ENCODE data around the gene ABTB2. TPM values are rescaled to one million over a fixed set of nuclear protein-coding genes. Genes with fewer than 3 reads are reported as not detected.

ABTB2 gene
- total RNA-seq, 2 donors from 2014 or later, result 2.1 to 4.3 TPM

- H3K27me3 ChIP-seq, result no peaks in the 10 kb centered on the region
- ATAC-seq (no peak), DNase-seq (no peak)
- intact Hi-C loops (cut with DNase I), result no loop called here
- WGBS, 2 donors, result 86 to 91% methylated on average over 6 of the region's 6 CpGs
- H3K4me1 ChIP-seq, result peaks cover 3% of the 10 kb centered on the region
- no peaks in the 10 kb centered on the region for H3K36me3 ChIP-seq (replicated peaks in 1 of 2; ENCODE audit: insufficient read depth in 1 of 2, low read depth in 2 of 2)
- TF ChIP-seq POLR2A (IDR thresholded peaks at IDR 0.05) (no peak), CTCF (IDR thresholded peaks at IDR 0.05) (no peak)
- H3K4me3 ChIP-seq, result no peak overlapping the region
- no peaks in the 10 kb centered on the region for H3K9me3 ChIP-seq
- no peak overlapping the region for H3K27ac ChIP-seq
These were observed 141.1 kb downstream of the ABTB2 start for GRCh38 chr11:34216706-34217105.

- Histone ChIP-seq H3K27ac (no peak overlapping the region), H3K27me3 (no peaks in the 10 kb centered on the region), H3K4me3 (no peak overlapping the region), H3K9me3 (no peaks in the 10 kb centered on the region), H3K4me1 (peaks cover 3% of the 10 kb centered on the region), H3K36me3 (replicated peaks in 1 of 2; ENCODE audit: insufficient read depth in 1 of 2, low read depth in 2 of 2) (no peaks in the 10 kb centered on the region)
- WGBS, 2 donors, result 69 to 79% methylated on average over 1 of the region's 1 CpG
- intact Hi-C loops (cut with DNase I), result no loop called here
- no peak for TF ChIP-seq CTCF (IDR thresholded peaks at IDR 0.05)
- no peak for ATAC-seq
- no peak for DNase-seq
These were observed 141.9 kb downstream of the ABTB2 start for GRCh38 chr11:34215806-34216453.

GRCh38 chr11:34214961-34215805, 142.6 kb downstream of the ABTB2 start:
- WGBS, 2 donors, result 81 to 83% methylated on average over 4 to 5 of the region's 5 CpGs
- ATAC-seq (no peak), DNase-seq (no peak)
- no peak overlapping the region for H3K4me3 ChIP-seq
- H3K36me3 ChIP-seq (replicated peaks in 1 of 2; ENCODE audit: insufficient read depth in 1 of 2, low read depth in 2 of 2), result no peaks in the 10 kb centered on the region
- H3K9me3 ChIP-seq, result no peaks in the 10 kb centered on the region
- no peak overlapping the region for H3K27ac ChIP-seq
- H3K4me1 ChIP-seq, result peaks cover 3% of the 10 kb centered on the region
- TF ChIP-seq POLR2A (IDR thresholded peaks at IDR 0.05), result no peak
- TF ChIP-seq CTCF (IDR thresholded peaks at IDR 0.05), result no peak
- H3K27me3 ChIP-seq, result no peaks in the 10 kb centered on the region
- intact Hi-C loops (cut with DNase I), result no loop called here

- TF ChIP-seq CTCF (IDR thresholded peaks at IDR 0.05), result no peak
- Histone ChIP-seq H3K4me3 (no peak overlapping the region), H3K36me3 (replicated peaks in 1 of 2; ENCODE audit: insufficient read depth in 1 of 2, low read depth in 2 of 2) (no peaks in the 10 kb centered on the region), H3K4me1 (peaks cover 3% of the 10 kb centered on the region), H3K9me3 (no peaks in the 10 kb centered on the region), H3K27ac (no peak overlapping the region), H3K27me3 (no peaks in the 10 kb centered on the region)
- WGBS, 2 donors, result 94 to 97% methylated on average over 5 of the region's 5 CpGs
- intact Hi-C loops (cut with DNase I), result no loop called here
- ATAC-seq (no peak), DNase-seq (no peak)
These were observed 144.4 kb downstream of the ABTB2 start for GRCh38 chr11:34213366-34213765.

Data from body of pancreas (tissue), 4 donors.